ENCODE data around the gene PDLIM3. TPM values are rescaled to one million over a fixed set of nuclear protein-coding genes. Genes with fewer than 3 reads are reported as not detected.

PDLIM3 gene
- total and polyA plus RNA-seq, 3 donors from 2014 or later, result 29.8 to 66.4 (median 41.6) TPM

GRCh38 chr4:185481401-185481800, 53.9 kb downstream of the PDLIM3 start:
- Histone ChIP-seq H3K9me3 (no peaks in the 10 kb centered on the region), H3K4me3 (no peak overlapping the region), H3K4me1 (no peaks in the 10 kb centered on the region), H3K27me3 (no peaks in the 10 kb centered on the region), H3K36me3 (ENCODE audit: low read depth, missing control alignments) (no peaks in the 10 kb centered on the region), H3K27ac (no peak overlapping the region)
- WGBS, 2 donors, result 81 to 88% methylated on average over 2 of the region's 2 CpGs
- TF ChIP-seq POLR2A (IDR thresholded peaks at IDR 0.05) (no peak), CTCF (IDR thresholded peaks at IDR 0.05) (no peak)
- intact Hi-C loops (cut with DNase I; ENCODE audit: low total_unique reads), result no loop called here
- no peak for DNase-seq

- Histone ChIP-seq H3K27ac (no peak overlapping the region), H3K4me3 (no peak overlapping the region), H3K27me3 (no peaks in the 10 kb centered on the region), H3K9me3 (no peaks in the 10 kb centered on the region), H3K4me1 (no peaks in the 10 kb centered on the region), H3K36me3 (ENCODE audit: low read depth, missing control alignments) (no peaks in the 10 kb centered on the region)
- intact Hi-C loops (cut with DNase I; ENCODE audit: low total_unique reads), result no loop called here
- no peak for DNase-seq
- TF ChIP-seq POLR2A (IDR thresholded peaks at IDR 0.05) (no peak), CTCF (IDR thresholded peaks at IDR 0.05) (no peak)
- WGBS, 2 donors, result 79 to 81% methylated on average over 15 of the region's 15 CpGs
These were observed 55.1 kb downstream of the PDLIM3 start for GRCh38 chr4:185480016-185480732.

- TF ChIP-seq POLR2A (IDR thresholded peaks at IDR 0.05) (no peak), CTCF (IDR thresholded peaks at IDR 0.05) (no peak)
- Histone ChIP-seq H3K27ac (no peak overlapping the region), H3K36me3 (ENCODE audit: low read depth, missing control alignments) (no peaks in the 10 kb centered on the region), H3K4me3 (no peak overlapping the region), H3K27me3 (no peaks in the 10 kb centered on the region), H3K4me1 (no peaks in the 10 kb centered on the region), H3K9me3 (no peaks in the 10 kb centered on the region)
- DNase-seq, result no peak
- 75 to 82% methylated on average over 1 of the region's 1 CpG for WGBS, 2 donors
- intact Hi-C loops (cut with DNase I; ENCODE audit: low total_unique reads), result loop anchor here (10.0 kb wide), 1 partner anchor 115 kb away; no protein-coding TSS in a partner anchor
These were observed 55.8 kb downstream of the PDLIM3 start for GRCh38 chr4:185479507-185479971.

GRCh38 chr4:185473247-185473646, 62.1 kb downstream of the PDLIM3 start:
- WGBS, 2 donors, result 71 to 87% methylated on average over 8 of the region's 8 CpGs
- no peak for DNase-seq
- Histone ChIP-seq H3K27me3 (no peaks in the 10 kb centered on the region), H3K4me3 (no peak overlapping the region), H3K27ac (no peak overlapping the region), H3K4me1 (no peaks in the 10 kb centered on the region), H3K9me3 (no peaks in the 10 kb centered on the region), H3K36me3 (ENCODE audit: low read depth, missing control alignments) (no peaks in the 10 kb centered on the region)
- intact Hi-C loops (cut with DNase I; ENCODE audit: low total_unique reads), result loop anchor here (10.0 kb wide), 1 partner anchor 122 kb away; no protein-coding TSS in a partner anchor
- TF ChIP-seq POLR2A (IDR thresholded peaks at IDR 0.05) (no peak), CTCF (IDR thresholded peaks at IDR 0.05) (no peak)

Measured in testis (tissue), 3 donors.